Skeletal muscle satellite cell (primary cell): ENCODE data around the gene CD7.
A peak's percentile ranks its signal among the peaks of the same experiment; 100 is the strongest.

ENCODE experiments used
- H3K27me3 ChIP-seq: 2 replicates; pipeline ENCODE4 v1.7.0; 2013; ENCODE audit warnings: low read length; ENCODE audit not compliant: control insufficient read depth, insufficient read depth
- H3K36me3 ChIP-seq: 2 replicates; pipeline ENCODE4 v1.7.0; 2013; ENCODE audit warnings: mild to moderate bottlenecking, control low read depth, low read length; ENCODE audit not compliant: insufficient read depth
- H3K4me1 ChIP-seq: 2 replicates; pipeline ENCODE4 v1.7.0; 2013; ENCODE audit warnings: low read length; ENCODE audit not compliant: control insufficient read depth, insufficient read depth
- H3K4me2 ChIP-seq: 2 replicates; pipeline ENCODE4 v1.7.0; 2013; ENCODE audit warnings: mild to moderate bottlenecking, low read length
- H3K4me3 ChIP-seq: 2 replicates; pipeline ENCODE4 v1.7.0; 2013; ENCODE audit warnings: low read length
- H3K9ac ChIP-seq: 2 replicates; pipeline ENCODE4 v1.7.0; 2013; ENCODE audit warnings: mild to moderate bottlenecking, low read depth, low read length, moderate library complexity
- H3K9me3 ChIP-seq: replicated peaks from 2 replicates; pipeline ENCODE4 v1.7.0; 2013; ENCODE audit warnings: mild to moderate bottlenecking, control low read depth, low read length

The CD7 gene

GRCh38 chr17:82323514-82324234 is 6.3 kb upstream of the CD7 start:
- Histone ChIP-seq H3K36me3 (no peaks in the 10 kb centered on the region), H3K4me1 (no peaks in the 10 kb centered on the region), H3K9ac (no peak overlapping the region), H3K9me3 (no peaks in the 10 kb centered on the region), H3K27me3 (no peaks in the 10 kb centered on the region), H3K4me3 (no peak overlapping the region), H3K4me2 (no peak overlapping the region)

GRCh38 chr17:82322526-82323453 is 5.4 kb upstream of the CD7 start:
- Histone ChIP-seq H3K27me3 (no peaks in the 10 kb centered on the region), H3K9me3 (no peaks in the 10 kb centered on the region), H3K4me1 (no peaks in the 10 kb centered on the region), H3K36me3 (no peaks in the 10 kb centered on the region), H3K4me3 (no peak overlapping the region), H3K9ac (no peak overlapping the region), H3K4me2 (no peak overlapping the region)

- no peaks in the 10 kb centered on the region for H3K9me3 ChIP-seq
- H3K4me2 ChIP-seq, result no peak overlapping the region
- H3K27me3 ChIP-seq, result no peaks in the 10 kb centered on the region
- no peaks in the 10 kb centered on the region for H3K36me3 ChIP-seq
- no peak overlapping the region for H3K4me3 ChIP-seq
- H3K4me1 ChIP-seq, result no peaks in the 10 kb centered on the region
- no peak overlapping the region for H3K9ac ChIP-seq
These were observed 4.6 kb upstream of the CD7 start for GRCh38 chr17:82321947-82322466.

- H3K4me1 ChIP-seq, result no peaks in the 10 kb centered on the region
- H3K27me3 ChIP-seq, result peaks cover 4% of the 10 kb centered on the region
- peak overlapping the region; percentile 55 for H3K4me2 ChIP-seq
- no peak overlapping the region for H3K9ac ChIP-seq
- no peaks in the 10 kb centered on the region for H3K36me3 ChIP-seq
- no peaks in the 10 kb centered on the region for H3K9me3 ChIP-seq
- H3K4me3 ChIP-seq, result no peak overlapping the region
These were observed 3.8 kb upstream of the CD7 start for GRCh38 chr17:82320956-82321927.

- Histone ChIP-seq H3K36me3 (no peaks in the 10 kb centered on the region), H3K4me3 (no peak overlapping the region), H3K4me2 (no peak overlapping the region), H3K4me1 (no peaks in the 10 kb centered on the region), H3K9me3 (no peaks in the 10 kb centered on the region), H3K27me3 (peaks cover 14% of the 10 kb centered on the region), H3K9ac (no peak overlapping the region)
These were observed 2.9 kb upstream of the CD7 start for GRCh38 chr17:82320140-82320840.

- no peak overlapping the region for H3K4me3 ChIP-seq
- no peak overlapping the region for H3K9ac ChIP-seq
- H3K4me1 ChIP-seq, result no peaks in the 10 kb centered on the region
- H3K9me3 ChIP-seq, result no peaks in the 10 kb centered on the region
- H3K36me3 ChIP-seq, result no peaks in the 10 kb centered on the region
- peaks cover 14% of the 10 kb centered on the region for H3K27me3 ChIP-seq
- H3K4me2 ChIP-seq, result no peak overlapping the region
These were observed 2.2 kb upstream of the CD7 start for GRCh38 chr17:82319619-82320062.

GRCh38 chr17:82318772-82319606 is 1.6 kb upstream of the CD7 start:
- Histone ChIP-seq H3K9ac (no peak overlapping the region), H3K36me3 (no peaks in the 10 kb centered on the region), H3K9me3 (no peaks in the 10 kb centered on the region), H3K27me3 (peaks cover 14% of the 10 kb centered on the region), H3K4me2 (no peak overlapping the region), H3K4me3 (no peak overlapping the region), H3K4me1 (no peaks in the 10 kb centered on the region)

- Histone ChIP-seq H3K36me3 (no peaks in the 10 kb centered on the region), H3K9me3 (no peaks in the 10 kb centered on the region), H3K4me1 (no peaks in the 10 kb centered on the region), H3K4me3 (no peak overlapping the region), H3K4me2 (no peak overlapping the region), H3K9ac (no peak overlapping the region), H3K27me3 (peaks cover 14% of the 10 kb centered on the region)
These were observed 726 bp upstream of the CD7 start for GRCh38 chr17:82318169-82318498.

- H3K27me3 ChIP-seq, result peaks cover 14% of the 10 kb centered on the region
- no peaks in the 10 kb centered on the region for H3K4me1 ChIP-seq
- H3K36me3 ChIP-seq, result no peaks in the 10 kb centered on the region
- no peaks in the 10 kb centered on the region for H3K9me3 ChIP-seq
- no peak overlapping the region for H3K4me2 ChIP-seq
- no peak overlapping the region for H3K9ac ChIP-seq
- H3K4me3 ChIP-seq, result no peak overlapping the region
These were observed 586 bp downstream of the CD7 start for GRCh38 chr17:82316651-82317393.
